HS-27A (cell line): ENCODE measurements around the gene STOX2.
"Not testable (repeated sequence)": the region's sequence is repeated elsewhere in the genome, so short reads cannot be mapped to it uniquely, and the experiment has no call there.

Experiments used
- DNase-seq: peaks from one replicate; pipeline ENCODE4 v3.0.0-alpha.2; 2012; ENCODE audit warnings: low read depth, missing footprints

STOX2 gene

DNA sequence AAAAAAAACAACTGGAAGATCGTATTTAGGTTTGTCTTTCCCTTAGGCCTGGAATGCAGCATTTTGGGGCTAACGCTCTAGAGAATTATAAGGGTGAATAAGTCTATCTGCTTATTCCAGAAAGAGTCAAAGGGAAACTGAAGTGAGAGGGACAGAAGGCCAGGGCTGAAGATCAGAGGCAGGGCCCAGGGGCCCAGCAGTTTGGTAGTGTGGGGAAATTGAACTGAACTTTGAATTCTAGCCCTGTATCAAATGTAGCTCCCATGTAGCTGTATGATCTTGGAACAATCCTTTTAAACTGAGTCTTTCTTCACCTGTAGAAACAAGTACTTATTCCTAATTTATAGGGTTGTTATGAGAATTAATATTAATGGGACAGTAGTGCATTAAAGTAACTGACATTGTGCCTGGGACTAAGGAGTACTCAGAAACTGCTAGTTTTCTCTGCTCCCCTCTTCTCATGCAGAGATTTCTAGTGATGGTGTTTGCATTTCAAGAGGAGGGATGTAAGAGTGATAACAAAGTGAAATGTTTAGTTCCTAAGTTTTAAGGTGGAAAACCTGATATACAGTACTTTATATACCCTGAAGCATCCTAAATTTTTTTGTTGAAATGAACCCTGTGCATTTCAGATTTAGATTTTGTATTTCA lies 30.4 kb downstream of the STOX2 start:
- no peak for DNase-seq

DNA sequence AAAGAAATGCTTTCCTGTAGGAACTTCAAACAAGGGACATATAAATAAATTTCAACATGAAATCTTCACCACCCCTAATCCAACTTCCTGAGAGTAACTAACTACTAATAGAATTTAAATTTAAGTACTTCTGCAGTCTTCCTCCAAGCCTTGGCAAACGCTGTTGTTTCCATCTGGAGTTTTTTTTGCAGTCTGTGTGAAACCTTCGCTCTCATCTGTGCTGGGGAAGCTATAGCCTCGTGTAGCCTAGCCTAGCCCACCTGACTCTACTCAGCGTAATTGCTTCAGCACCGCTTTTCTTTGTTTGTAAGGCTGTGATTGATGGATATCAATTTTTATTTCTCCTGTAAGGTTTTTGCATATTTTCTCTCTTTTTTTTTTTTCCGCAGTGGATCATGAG lies 30.9 kb downstream of the STOX2 start:
- no peak for DNase-seq

DNA sequence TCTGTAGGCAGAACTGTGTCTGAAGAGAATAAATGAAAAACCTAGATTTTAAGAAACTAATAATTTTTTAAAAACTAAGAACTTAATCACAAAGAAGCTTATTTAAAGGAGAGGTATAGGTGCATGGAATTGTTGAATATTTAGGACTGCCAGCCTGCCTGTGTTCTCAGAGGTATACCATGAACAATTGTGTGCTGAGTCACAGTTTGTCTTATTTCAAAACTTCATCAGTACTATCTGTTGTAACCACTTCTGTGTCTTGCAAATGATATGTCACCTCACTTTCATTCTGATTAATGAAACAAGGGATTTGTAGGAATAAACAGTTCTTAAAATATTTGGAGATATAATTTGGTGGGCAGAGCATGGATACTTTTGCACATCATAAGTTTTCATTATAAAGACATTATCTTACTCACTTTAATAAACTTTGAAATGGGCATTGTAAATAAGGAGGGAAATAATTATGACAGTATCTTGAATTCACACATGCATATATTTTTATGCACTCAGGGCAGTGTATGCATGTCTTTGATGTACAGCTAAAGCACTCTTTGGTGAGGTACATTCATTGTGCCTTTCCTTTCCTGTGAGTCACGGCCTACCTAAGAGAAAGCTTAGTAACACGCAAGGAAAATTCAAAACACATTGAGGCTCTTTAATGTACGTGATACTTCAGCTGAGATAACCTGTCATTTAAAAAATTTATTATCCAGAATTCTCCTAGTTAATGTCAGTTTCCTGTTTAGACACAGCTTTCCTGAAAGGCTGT lies 31.7 kb downstream of the STOX2 start:
- no peak for DNase-seq

DNA sequence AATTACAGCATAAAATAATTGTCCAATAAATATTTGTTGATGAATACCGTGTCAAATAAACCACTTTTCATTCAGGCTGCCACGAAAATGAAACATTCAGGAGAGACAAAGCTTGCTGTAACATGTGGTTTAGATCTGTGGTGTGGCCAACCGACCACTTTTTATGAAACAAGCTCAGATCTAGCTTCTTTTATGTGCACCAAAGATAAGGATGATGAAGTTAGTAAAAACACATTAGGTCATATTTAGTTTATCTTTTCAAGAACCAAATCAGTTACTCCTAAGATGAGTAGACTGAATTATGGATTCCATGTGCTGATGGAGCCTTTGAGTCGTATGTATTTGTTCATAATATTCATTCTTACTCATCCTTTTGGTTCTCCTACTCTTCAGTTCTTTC lies 35.8 kb downstream of the STOX2 start:
- no peak for DNase-seq

DNA sequence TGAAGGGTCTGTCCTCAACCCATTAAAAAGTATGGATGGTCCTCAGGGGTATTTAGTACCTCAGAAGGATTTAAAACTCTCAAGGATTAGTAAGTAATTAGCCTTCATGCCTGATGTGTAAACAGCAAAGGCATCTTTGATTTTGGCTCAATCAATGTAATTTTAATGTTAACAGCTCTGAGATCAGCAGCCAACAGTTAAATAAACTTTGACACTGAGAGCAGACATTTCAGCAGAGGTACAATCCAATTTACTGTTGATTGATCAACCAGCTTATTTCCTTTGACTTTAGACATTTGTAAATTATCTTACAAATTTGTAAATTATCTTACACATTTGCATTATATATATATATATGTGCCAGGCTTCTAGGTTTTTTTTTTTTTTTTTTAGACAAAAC lies 36.9 kb downstream of the STOX2 start:
- no peak for DNase-seq

DNA sequence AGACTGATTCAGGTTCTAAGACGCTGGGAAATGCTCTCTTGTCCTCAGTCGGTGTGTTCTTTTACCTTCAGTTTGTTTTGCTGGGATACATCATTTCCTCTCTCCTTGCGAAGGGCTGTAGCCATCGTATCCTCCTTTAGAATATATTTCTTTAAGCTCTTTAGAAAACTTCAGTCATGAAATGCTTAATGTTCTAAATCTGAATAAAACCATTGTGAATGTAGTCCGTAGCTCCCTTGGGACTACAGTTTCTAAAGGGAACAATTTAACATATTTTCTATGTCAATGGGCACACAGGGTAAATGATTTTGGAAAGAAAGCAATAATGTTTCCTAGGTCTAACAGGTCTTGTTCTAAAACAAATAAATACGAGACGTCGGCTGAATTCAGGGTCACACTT lies 40.6 kb downstream of the STOX2 start:
- DNase-seq: no peak

DNA sequence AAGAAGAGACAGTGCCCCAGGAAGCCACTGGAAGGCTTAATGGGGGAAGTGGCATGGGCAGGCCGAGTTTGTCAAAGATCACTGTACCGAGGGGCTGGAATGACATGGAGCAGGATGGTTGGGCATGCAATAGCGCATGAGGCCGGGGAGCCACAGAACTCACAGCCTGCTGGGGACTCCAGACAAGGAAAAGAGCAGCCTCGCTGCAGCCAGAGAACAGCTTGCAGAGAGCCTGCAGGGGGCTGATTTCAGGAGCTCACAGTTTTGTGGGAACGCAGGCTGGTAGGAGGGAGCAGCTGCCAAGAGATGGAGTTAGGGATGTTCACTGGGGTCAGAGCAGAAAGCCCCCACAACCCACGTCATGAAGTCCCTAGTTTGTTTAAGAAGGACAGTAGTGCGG lies 45.4 kb downstream of the STOX2 start:
- DNase-seq: no peak

DNA sequence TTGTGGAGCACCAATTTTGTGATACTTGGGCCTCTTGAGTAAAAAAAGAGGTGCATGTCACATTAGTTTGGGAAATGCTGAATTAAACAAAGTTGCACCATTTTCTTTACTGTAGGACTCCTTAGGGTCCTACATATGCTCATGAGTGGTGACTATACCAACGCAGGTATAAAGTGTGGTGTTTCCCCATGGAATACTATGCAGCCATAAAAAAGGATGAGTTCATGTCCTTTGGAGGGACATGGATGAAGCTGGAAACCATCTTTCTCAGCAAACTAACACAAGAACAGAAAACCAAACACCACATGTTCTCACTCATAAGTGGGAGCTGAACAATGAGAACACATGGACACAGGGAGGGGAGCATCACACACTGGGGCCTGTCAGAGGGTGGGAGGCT lies 47.5 kb downstream of the STOX2 start:
- not testable (repeated sequence) for DNase-seq

DNA sequence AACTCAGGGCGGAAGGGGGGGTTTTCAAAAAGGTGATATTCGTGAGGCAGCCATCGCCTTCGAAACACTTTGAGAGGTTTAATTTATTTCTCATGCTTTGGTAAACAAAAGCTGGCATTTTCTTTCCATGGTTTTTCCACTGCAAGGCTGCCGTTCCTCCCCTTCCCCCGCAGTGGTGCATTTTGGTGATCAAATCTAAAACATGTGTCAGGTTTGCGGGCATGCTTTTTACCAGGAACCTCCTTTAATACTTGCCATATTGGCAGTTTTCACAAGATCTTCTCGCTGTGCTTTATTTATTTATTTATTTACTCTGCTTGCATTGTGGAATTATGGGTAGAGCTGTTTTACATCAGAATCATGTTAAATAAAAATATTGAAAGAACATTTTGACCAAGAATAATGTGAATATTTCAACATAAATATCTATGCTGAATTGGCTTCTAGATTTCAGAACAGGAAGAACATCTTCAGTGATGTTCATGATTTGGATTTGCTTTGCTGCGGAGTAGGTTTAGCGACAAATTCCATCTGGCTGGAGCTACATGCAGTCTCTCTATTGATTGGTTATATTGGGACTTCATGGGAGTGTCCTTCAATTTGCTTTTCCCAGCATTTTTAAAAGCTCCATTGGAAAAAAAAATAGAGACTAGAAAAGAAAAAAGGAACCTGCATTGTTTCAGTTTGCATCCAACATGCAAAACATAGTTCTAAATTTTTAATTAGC lies 54.4 kb downstream of the STOX2 start:
- no peak for DNase-seq

DNA sequence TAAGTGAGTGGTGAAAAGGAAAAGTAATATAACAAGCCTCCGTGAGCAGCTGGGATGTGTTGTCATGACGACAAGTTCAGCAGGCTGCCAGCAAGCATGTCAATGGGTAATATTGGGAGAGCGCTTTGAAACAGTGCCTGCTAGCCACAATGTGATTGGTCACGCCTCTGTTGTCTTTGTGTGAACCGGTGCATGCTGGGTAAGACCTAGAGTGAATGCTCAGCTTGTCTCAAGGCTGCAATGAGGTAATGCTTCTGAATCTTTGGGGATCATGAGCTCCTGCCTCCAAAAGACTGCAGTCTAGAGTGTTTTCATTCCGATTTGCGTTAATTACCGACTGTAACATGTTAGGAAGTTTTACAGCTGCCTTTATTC lies 54.9 kb downstream of the STOX2 start:
- DNase-seq: no peak

DNA sequence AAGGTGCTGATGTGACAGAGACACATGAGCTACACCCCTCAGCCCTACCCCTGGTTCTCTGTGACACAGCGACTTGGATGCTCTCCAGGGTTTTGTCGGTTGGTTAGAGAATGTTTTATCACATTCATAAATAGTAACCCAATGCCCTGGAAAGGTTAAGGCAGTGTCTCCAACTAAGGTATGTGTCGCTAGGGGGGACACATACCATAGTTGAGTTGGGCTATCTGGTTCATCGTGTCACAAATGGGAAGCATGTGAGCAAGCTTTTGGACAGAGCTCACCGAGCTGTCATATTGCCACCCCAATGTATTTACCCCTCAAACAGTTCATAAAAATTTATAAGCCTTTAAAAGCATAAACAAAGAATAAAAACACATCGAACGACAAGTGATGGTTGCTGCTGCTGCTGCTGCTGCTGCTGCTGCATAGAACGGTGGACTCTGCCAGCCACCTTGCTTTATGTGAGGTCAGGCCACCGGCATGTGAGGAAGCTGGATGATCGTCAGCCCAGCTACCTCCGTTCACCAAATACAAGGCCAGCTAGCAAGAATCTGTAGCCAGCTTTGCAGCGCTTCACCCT lies 55.9 kb downstream of the STOX2 start:
- DNase-seq: no peak

DNA sequence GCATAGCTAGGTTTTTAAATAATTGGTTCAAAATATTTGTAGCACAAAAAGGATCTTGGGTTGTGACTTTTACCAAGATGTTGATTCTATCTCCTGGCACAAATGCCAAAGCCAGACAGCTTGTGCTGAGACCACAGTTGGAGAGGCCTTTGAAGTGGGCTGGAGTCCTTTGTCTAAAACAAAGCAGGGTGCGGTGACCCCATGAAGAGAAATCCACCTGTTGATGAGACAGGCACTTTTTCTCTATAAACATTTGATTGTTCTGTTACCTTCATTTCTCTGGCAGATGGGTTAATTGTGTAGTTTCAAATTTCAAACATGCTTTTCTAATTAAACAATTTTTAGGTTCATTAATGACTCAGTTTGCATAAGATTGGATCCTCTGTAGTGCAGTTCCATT lies 56.7 kb downstream of the STOX2 start:
- DNase-seq: no peak

DNA sequence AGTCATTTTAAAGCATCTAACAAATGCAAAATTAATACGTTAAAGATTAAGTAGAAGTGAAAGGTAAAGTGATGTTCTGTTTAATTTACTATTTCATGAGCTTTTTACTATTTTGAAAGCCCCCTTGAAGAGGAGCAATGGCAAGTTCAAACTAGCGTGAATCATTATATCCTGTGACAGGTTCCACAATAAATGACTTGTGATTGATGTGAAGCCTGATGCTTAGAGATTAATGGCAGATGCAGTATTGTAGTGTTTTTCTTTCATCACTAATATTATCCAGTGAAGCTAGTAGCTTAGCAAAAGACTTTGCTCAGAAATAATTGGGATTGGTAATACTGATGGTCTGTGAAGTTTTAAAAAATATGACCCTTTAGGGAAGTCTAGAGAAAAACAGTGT lies 57.3 kb downstream of the STOX2 start:
- DNase-seq: no peak

DNA sequence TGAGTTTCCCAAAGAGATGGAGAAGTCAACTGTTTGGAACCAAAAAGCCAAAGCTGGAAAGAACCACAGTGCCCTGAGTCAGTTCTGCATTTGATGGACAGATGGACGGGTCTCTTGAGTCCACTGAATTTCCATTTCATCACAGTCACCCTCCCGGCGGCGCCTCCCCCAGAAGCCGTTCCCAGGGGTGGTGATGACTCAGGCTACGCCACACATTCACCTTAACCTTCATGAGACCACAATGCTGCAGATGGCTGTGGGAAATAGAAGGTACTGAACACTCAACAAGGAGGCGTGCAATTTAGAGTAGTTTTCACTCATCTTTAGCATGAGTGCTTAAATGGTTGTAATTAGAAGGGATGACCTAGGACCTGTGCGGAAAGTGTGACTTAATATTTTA lies 61.3 kb downstream of the STOX2 start:
- no peak for DNase-seq

DNA sequence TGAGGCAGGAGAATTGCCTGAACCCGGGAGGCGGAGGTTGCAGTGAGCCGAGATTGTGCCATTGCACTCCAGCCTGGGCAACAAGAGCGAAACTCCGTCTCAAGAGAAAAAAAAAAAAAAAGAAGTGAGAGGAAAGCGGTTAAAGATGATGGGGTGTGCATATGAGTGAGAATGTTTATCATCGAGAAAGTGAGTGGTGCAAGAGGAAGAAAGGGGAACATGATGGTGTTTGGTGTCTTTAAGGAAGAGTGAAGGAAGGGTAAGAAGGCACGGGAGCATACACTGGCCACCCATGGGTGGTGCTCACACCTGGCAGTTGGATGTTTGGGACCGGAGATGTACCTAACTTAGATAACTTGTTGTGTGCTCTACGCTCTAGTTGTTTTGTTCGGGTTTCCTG lies 62.2 kb downstream of the STOX2 start:
- no peak for DNase-seq

DNA sequence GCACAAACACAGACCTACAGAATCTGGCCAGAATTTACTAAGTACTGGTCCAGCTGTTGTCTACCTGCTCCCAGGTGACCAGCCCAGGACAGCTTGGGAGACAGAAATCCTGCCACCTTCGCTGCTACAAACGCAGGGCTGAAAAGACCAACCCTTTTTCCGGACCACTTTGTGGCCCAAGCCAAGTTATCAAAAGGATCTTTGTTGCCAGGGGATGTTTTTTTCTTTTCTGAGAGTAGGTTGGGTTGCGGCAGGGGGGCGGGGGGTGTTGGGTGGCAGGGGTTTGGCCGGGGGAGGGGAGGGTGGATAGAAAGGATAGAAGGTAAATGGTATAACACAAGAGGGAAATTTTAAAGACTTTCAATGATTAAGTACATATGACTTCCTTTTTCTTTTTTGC lies 63.4 kb downstream of the STOX2 start:
- DNase-seq: no peak

DNA sequence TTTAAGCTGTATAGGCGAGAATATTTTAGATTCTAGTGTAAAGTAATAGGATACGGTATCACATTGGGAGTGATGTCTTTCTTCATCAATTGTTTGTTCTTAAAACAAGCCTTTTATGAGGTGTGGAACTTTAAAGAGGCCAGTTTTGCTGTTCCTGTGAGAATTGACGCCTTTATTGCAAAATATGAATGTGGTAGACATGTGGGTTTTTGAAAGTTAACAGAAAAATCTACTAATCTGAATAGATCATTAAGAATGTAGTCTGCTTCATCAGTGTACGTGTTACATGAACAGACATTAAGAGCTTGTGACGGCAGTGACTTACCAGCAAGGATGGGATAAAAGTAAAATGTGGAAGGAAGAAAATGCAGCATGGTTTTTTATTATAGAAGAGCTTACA lies 63.8 kb downstream of the STOX2 start:
- no peak for DNase-seq

DNA sequence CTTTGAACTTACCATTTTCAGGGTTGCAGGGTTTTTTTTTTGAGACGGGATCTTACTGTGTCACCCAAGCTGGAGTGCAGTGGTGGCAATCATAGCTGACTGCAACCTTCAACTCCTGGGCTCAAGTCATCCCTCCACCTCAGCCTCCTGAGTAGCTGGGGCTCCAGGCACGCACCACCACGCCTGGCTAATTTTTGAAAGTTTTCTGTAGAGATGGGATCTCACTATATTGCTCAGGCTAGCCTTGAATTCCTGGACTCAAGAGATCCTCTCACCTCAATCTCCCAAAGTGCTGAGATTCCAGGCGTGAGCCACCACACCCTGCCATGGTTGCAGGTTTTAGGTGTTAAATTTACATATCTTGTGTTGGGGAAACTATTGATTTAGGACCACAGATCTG lies 64.5 kb downstream of the STOX2 start:
- DNase-seq: no peak

DNA sequence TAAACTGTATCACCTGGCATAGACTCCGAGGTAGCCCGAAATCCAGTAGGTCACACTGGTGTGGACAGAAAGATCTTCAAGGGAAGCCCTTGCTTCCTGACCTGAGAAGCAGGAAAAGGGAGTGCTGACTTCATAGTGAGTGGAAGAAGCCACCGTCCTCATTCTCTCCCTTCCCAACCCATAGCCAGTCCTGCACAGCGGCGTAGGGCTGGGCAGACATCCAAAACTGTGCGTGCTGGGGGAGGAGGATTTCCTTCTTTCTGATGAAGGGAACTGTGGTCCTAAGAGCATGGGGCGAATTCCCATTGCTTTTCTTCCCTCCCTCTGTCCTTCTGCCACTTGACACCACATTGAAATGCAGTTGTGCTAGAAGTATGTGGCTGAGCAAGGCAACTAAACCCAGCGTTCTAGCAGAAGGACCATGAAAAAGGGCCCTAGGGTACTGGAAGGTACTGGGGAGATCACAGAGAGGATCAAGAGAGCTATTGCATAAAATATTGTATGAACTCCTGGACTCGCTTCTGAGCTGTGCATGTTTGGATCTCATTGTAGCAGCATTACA lies 66.9 kb downstream of the STOX2 start:
- DNase-seq: no peak

DNA sequence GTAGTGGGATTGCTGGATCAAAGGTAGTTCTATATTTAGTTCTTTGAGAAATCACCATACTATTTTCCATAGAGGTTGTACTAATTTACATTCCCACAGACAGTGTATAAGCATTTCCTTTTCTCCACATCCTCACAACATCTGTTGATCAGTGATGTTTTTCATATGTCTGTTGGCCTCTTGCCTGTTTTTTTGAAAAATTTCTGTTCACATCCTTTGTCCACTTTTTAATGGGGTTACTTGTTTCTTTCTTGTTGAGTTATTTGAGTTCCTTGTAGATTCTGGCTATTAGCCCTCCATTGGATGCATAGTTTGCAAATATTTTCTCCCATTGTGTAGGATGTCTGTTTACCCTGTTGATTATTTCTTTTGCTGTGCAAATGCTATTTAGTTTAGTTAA lies 72.6 kb downstream of the STOX2 start:
- no peak for DNase-seq

DNA sequence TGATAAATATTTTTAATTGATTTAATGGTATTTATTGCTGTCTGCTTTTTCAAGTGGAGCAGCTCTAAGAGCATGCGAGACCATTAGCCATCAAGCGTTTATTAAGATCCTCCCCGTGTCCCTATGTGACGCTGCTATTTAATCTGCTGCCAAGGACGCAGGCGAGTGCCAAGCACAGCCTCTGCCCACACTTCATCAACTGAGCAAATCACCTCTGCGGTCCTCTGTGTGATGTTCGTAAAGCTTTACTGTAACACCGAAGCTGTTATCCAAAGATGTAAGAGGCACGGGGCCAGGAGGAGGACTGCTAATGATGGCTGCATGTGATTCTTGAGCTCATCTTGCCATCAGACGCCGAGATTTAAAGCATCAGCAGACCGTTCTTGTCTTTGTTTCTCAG lies 79.5 kb downstream of the STOX2 start:
- no peak for DNase-seq

DNA sequence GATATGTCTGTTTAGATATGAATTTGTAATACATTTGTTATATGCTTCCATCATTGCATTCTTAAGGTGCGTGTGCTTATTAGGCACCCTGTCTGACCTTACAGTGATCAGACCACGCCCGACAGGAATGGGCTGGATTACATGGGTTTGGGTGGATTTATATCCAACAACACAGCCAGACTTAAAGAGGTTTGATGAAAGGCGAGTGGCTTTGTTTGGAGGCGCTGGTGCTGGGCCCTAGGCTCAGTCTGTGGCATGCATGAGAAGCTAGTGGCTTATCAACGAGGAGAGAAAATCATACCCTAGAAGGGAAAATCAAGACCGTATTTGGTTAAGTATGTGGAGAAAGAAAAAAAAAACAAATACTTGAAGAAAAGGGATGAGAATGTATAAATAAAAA lies 80.7 kb downstream of the STOX2 start:
- DNase-seq: no peak
